Heart left ventricle (tissue), 13 donors: ENCODE results near the gene GOLGA6L2.

Experiments used
- POLR2A ChIP-seq, 2 donors: fragments of 450-650 bp; IDR thresholded peaks; one replicate each; pipeline ENCODE4 v1.6.1; 2017; ENCODE audit warnings: antibody characterized with exemption in 2 of 2, mild to moderate bottlenecking in 2 of 2, moderate library complexity in 2 of 2
- TF ChIP-seq, protein P1 (sequence below), 12 donors: fragments of 200-600 bp; sonication (generic) in 4 of 12; IDR thresholded peaks; one replicate each; pipeline versions ENCODE4 v1.5.0 to v1.8.0; 2018 to 2022; ENCODE audit warnings: antibody characterized with exemption in 12 of 12, mild to moderate bottlenecking in 5 of 12
- donor health status: ischemic (EF 13 %, LVEDD 7.1; RV severe dilation, severe dysfunction).
- donor health status: DM: no; HTN: yes; CAD: no.
- donor health status: DM: no; HTN: no; CAD: no.
- donor health status: ischemic (EF 25% LVEDD 6.9; RV normal size, moderate dysfunction).
- donor health status: ischemic (EF 25% LVEDD 5.7; RV mildly dilated, moderate dysfunction).
- donor health status: ischemic (EF 35%, LVEDD 5.7; RV mildly dilated, moderate dysfunction).
- donor health status: nonischemic (EF 11% LVEDD 7.7; RV severe dilation, severe dysfunction).
- donor health status: DM: yes; HTN: yes; CAD: no.
- donor health status: PGD.
- donor health status: ischemic (EF 29% LVEDD 5.4; RV normal size, mild dysfunction).
- donor health status: nonischemic (EF 23%, LVEDD 6.1; RV moderate dilation, normal function).

- TF ChIP-seq, protein P1, sequence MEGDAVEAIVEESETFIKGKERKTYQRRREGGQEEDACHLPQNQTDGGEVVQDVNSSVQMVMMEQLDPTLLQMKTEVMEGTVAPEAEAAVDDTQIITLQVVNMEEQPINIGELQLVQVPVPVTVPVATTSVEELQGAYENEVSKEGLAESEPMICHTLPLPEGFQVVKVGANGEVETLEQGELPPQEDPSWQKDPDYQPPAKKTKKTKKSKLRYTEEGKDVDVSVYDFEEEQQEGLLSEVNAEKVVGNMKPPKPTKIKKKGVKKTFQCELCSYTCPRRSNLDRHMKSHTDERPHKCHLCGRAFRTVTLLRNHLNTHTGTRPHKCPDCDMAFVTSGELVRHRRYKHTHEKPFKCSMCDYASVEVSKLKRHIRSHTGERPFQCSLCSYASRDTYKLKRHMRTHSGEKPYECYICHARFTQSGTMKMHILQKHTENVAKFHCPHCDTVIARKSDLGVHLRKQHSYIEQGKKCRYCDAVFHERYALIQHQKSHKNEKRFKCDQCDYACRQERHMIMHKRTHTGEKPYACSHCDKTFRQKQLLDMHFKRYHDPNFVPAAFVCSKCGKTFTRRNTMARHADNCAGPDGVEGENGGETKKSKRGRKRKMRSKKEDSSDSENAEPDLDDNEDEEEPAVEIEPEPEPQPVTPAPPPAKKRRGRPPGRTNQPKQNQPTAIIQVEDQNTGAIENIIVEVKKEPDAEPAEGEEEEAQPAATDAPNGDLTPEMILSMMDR (IDR thresholded peaks at IDR 0.05) = no peak
- no peak for TF ChIP-seq POLR2A (IDR thresholded peaks at IDR 0.05)
Measured at GRCh38 chr15:23411841-23412240, 35.2 kb downstream of the GOLGA6L2 start.
